HepG2 (cell line): ENCODE data around the gene OTOP2. TPM values are rescaled to one million over a fixed set of nuclear protein-coding genes. Genes with fewer than 3 reads are reported as not detected.

Source experiments
- ATF1 ChIP-seq: IDR thresholded peaks from 2 replicates; pipeline ENCODE4 v1.6.1; 2016; ENCODE audit warnings: mild to moderate bottlenecking, control low read depth
- CERS6 ChIP-seq: sonication (generic); formaldehyde crosslinking; IDR thresholded peaks from 2 replicates; pipeline ENCODE4 v1.5.0; 2020; ENCODE audit warnings: missing genetic modification reagents
- CREM ChIP-seq, 2 experiments: sonication (generic) in 1 of 2; formaldehyde crosslinking in 1 of 2; IDR thresholded peaks; 2 replicates each; pipeline versions ENCODE4 v1.4.0 to v1.6.1; 2016 to 2020; ENCODE audit warnings: antibody characterized with exemption in 1 of 2, mild to moderate bottlenecking in 1 of 2, missing genetic modification reagents in 1 of 2
- DNMT3B ChIP-seq: conservative IDR thresholded peaks from 2 replicates; pipeline ENCODE4 v1.6.1; 2016; ENCODE audit warnings: missing biosample characterization, control low read depth
- GRHL1 ChIP-seq: sonication (generic); formaldehyde crosslinking; conservative IDR thresholded peaks from 2 replicates; pipeline ENCODE4 v1.8.0; 2022; ENCODE audit warnings: missing genetic modification reagents
- HMG20A ChIP-seq: IDR thresholded peaks from 2 replicates; pipeline ENCODE4 v1.6.1; 2016; ENCODE audit warnings: borderline replicate concordance
- HOXA9 ChIP-seq: sonication (generic); formaldehyde crosslinking; IDR thresholded peaks from 2 replicates; pipeline ENCODE4 v1.8.1; 2022; ENCODE audit warnings: missing genetic modification reagents, mild to moderate bottlenecking, moderate library complexity, borderline replicate concordance
- KMT2A ChIP-seq: sonication (generic); formaldehyde crosslinking; IDR thresholded peaks from 2 replicates; pipeline ENCODE4 v1.4.0; 2020; ENCODE audit warnings: missing genetic modification reagents
- MLXIP ChIP-seq: sonication (generic); formaldehyde crosslinking; IDR thresholded peaks from 2 replicates; pipeline ENCODE4 v1.9.0; 2021; ENCODE audit warnings: missing genetic modification reagents, borderline replicate concordance
- NR2F1 ChIP-seq, 2 experiments: fragments of 450-650 bp in 1 of 2; formaldehyde crosslinking in 1 of 2; IDR thresholded peaks; 2 replicates each; pipeline versions ENCODE4 v1.5.0 to v1.6.1; 2016 to 2020; ENCODE audit warnings: mild to moderate bottlenecking in 1 of 2, missing compliant biosample characterization in 1 of 2, missing genetic modification reagents in 1 of 2, moderate library complexity in 1 of 2
- SRSF4 ChIP-seq: fragments of 200-400 bp; formaldehyde crosslinking; IDR thresholded peaks from one replicate; pipeline ENCODE4 v1.6.1; 2018; ENCODE audit warnings: mild to moderate bottlenecking, low read depth, low read length, moderate library complexity; ENCODE audit not compliant: poor library complexity, severe bottlenecking
- TFDP1 ChIP-seq: IDR thresholded peaks from 2 replicates; pipeline ENCODE4 v1.6.1; 2016; ENCODE audit warnings: missing compliant biosample characterization, missing genetic modification reagents, borderline replicate concordance
- ZNF350 ChIP-seq: sonication (generic); formaldehyde crosslinking; IDR thresholded peaks from 2 replicates; pipeline ENCODE4 v1.4.0; 2020; ENCODE audit warnings: mild to moderate bottlenecking, low read depth, missing genetic modification reagents, borderline replicate concordance
- ZNF703 ChIP-seq: sonication (generic); formaldehyde crosslinking; IDR thresholded peaks from 2 replicates; pipeline ENCODE4 v1.5.1; 2020; ENCODE audit warnings: missing genetic modification reagents, mild to moderate bottlenecking, moderate library complexity, borderline replicate concordance
- ZNF766 ChIP-seq: sonication (generic); formaldehyde crosslinking; IDR thresholded peaks from 2 replicates; pipeline ENCODE4 v1.5.0; 2020; ENCODE audit warnings: missing genetic modification reagents, borderline replicate concordance
- polyA plus RNA-seq, 8 experiments: library from polyadenylated mRNA; depleted of rRNA in 3 of 8; stranded (reverse) in 7 of 8; unstranded in 1 of 8; fragments of >200 nt; fragmentation: Illumina TruSeq in 4 of 8; extraction: Trizol in 4 of 8; gene quantifications; 2 replicates each; pipeline versions ENCODE4 v1.2.1 to v1.2.3, GENCODE V29; 2011 to 2016; ENCODE audit warnings: low read depth in 4 of 8, missing spikeins in 1 of 8, mixed read lengths in 1 of 8; ENCODE audit not compliant: insufficient read depth in 1 of 8
- total RNA-seq, 5 experiments: library from RNA; depleted of rRNA; stranded (reverse); fragments of >200 nt; fragmentation: Illumina TruSeq; extraction: Trizol; gene quantifications; 2 replicates each; pipeline ENCODE4 v1.2.3, GENCODE V29; 2016; ENCODE audit warnings: low read depth in 1 of 5

Gene OTOP2
- total and polyA plus RNA-seq, 2 of the 13 experiments (the other 11 are each of a cell fraction or from before 2014, with no cell fraction given), result not detected

GRCh38 chr17:74919440-74920305 is 4.4 kb upstream of the OTOP2 start (continued):
- TF ChIP-seq CERS6 (CRISPR knock-in tag) (peak; percentile 17; the same call in 1 of the 2 replicates), ATF1 (CRISPR knock-in tag) (no peak), DNMT3B (CRISPR knock-in tag) (no peak), ZNF350 (CRISPR knock-in tag) (no peak), GRHL1 (CRISPR knock-in tag) (no peak), CREM (IDR thresholded peaks at IDR 0.05) (no peak), CREM (CRISPR knock-in tag; IDR thresholded peaks at IDR 0.05) (no peak), SRSF4 (no peak), ZNF766 (CRISPR knock-in tag) (no peak), TFDP1 (CRISPR knock-in tag) (peak; percentile 71; the same call in 1 of the 2 replicates), ZNF703 (CRISPR knock-in tag) (no peak), NR2F1 (CRISPR knock-in tag; IDR thresholded peaks at IDR 0.05) (peak in 1 of 2 experiments; percentile 61; a peak in 1 of 4 replicates), HOXA9 (CRISPR knock-in tag) (no peak), HMG20A (CRISPR knock-in tag) (no peak), MLXIP (CRISPR knock-in tag) (no peak), KMT2A (CRISPR knock-in tag) (no peak)
